HG03045 (cell line): Measurements from ENCODE around the gene RPTOR.
A peak's percentile ranks its signal among the peaks of the same experiment; 100 is the strongest.

Source experiments
- ATAC-seq: cut with Tn5 transposase; IDR thresholded peaks from one replicate; pipeline ENCODE4 v1.9.1; 2021; ENCODE audit warnings: mild to moderate bottlenecking, moderate library complexity; ENCODE audit not compliant: unreplicated experiment

The RPTOR gene

GRCh38 chr17:80586846-80587228 is 42.2 kb downstream of the RPTOR start:
- ATAC-seq, result no peak

- no peak for ATAC-seq
These were observed 44.2 kb downstream of the RPTOR start for GRCh38 chr17:80588702-80589383.

- ATAC-seq, result no peak
These were observed 47.1 kb downstream of the RPTOR start for GRCh38 chr17:80591788-80592187.

GRCh38 chr17:80592243-80592642 is 47.6 kb downstream of the RPTOR start:
- no peak for ATAC-seq

- ATAC-seq, result no peak
These were observed 48.5 kb downstream of the RPTOR start for GRCh38 chr17:80593181-80593580.

- ATAC-seq, result no peak
These were observed 50.0 kb downstream of the RPTOR start for GRCh38 chr17:80594431-80595269.

- no peak for ATAC-seq
These were observed 52.3 kb downstream of the RPTOR start for GRCh38 chr17:80596760-80597608.

- ATAC-seq, result no peak
These were observed 54.3 kb downstream of the RPTOR start for GRCh38 chr17:80598813-80599545.

- ATAC-seq, result no peak
These were observed 55.1 kb downstream of the RPTOR start for GRCh38 chr17:80599546-80600305.

GRCh38 chr17:80601146-80601545 is 56.5 kb downstream of the RPTOR start:
- no peak for ATAC-seq

- no peak for ATAC-seq
These were observed 58.8 kb downstream of the RPTOR start for GRCh38 chr17:80603396-80603795.

GRCh38 chr17:80604009-80604669 is 59.5 kb downstream of the RPTOR start:
- no peak for ATAC-seq

GRCh38 chr17:80604670-80605010 is 60.0 kb downstream of the RPTOR start:
- ATAC-seq, result no peak

- ATAC-seq, result peak; percentile 76
These were observed 60.9 kb downstream of the RPTOR start for GRCh38 chr17:80605326-80606066.

GRCh38 chr17:80608326-80608725 is 63.7 kb downstream of the RPTOR start:
- ATAC-seq, result no peak

- ATAC-seq, result no peak
These were observed 65.1 kb downstream of the RPTOR start for GRCh38 chr17:80609757-80610156.

GRCh38 chr17:80611816-80612215 is 67.2 kb downstream of the RPTOR start:
- ATAC-seq, result no peak

- ATAC-seq, result no peak
These were observed 68.5 kb downstream of the RPTOR start for GRCh38 chr17:80612997-80613731.
